ENCODE measurements around the gene CELF6.
A peak's percentile ranks its signal among the peaks of the same experiment; 100 is the strongest.
"Not testable (repeated sequence)": the region's sequence is repeated elsewhere in the genome, so short reads cannot be mapped to it uniquely, and the experiment has no call there.

CELF6 gene

DNA sequence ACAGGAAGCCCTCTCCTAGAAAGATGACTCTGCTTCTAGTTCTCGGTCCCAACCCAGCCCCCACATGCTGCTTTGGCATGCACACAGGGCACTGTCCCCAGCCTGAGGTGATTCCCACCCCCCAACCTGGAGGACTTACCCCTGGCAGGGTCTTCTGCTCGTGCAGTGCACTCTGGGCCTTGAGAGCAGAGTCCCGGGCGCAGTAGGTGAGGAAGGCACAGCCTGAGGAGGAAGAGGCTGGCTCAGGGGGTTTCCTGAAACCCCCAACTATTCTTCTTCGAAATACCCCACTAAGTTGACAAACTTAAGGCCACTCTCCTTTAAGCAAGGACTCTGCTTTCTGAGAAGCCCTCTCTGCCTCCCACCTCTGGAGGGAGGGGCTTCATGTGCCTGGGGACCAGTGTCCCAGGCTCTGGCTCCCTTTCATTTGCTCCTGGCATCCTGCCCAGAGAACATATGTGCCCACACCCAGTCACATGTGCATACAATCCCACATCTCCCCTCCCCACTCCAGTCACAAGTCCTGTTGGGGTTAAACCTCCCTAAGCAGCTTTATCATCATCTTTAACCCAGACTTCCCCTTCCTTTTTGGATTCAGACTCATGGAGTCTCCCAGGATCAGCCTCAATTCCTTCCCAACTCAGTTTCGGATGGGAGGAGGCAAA is 4.1 kb downstream of the CELF6 start:
- DNase-seq, result no peak

DNA sequence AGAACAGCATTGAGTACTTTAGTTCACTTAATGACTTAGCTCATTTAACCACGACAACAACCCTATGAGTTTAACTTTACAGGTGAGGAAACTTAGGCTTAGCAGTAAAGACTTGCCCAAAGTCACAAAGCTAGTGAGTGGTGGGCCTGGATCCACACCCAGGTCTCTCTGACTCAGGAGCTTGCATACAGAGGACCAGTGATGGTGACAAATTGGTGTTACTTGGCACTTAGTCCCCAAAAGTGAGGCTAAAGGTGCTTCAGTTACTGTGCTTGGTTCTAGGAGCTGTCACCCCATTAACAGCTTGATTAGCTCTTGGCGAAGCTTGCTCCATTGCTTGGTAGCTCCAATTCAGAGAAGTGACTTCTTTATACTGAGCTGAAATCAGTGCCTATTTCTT is 6.1 kb downstream of the CELF6 start:
- no peak for DNase-seq

DNA sequence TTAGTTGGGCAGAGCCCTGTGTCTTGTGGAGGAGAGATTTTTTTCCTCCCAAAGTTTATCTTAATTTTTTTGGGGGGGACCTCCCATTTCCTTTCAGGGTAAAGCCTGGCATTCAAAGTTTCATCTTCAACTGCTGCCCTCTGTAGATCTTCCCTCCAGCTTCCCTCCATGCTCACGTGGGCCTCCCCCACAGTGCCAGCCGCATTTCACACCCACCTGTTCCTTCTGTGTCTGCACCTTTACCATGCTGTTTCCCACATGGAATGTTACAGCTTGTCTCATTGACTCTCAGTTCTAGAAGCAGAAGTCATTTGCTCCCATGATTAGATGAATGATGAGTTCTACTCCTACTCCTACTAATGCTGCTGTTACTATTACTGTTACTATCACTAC is 6.5 kb downstream of the CELF6 start:
- DNase-seq, result no peak

DNA sequence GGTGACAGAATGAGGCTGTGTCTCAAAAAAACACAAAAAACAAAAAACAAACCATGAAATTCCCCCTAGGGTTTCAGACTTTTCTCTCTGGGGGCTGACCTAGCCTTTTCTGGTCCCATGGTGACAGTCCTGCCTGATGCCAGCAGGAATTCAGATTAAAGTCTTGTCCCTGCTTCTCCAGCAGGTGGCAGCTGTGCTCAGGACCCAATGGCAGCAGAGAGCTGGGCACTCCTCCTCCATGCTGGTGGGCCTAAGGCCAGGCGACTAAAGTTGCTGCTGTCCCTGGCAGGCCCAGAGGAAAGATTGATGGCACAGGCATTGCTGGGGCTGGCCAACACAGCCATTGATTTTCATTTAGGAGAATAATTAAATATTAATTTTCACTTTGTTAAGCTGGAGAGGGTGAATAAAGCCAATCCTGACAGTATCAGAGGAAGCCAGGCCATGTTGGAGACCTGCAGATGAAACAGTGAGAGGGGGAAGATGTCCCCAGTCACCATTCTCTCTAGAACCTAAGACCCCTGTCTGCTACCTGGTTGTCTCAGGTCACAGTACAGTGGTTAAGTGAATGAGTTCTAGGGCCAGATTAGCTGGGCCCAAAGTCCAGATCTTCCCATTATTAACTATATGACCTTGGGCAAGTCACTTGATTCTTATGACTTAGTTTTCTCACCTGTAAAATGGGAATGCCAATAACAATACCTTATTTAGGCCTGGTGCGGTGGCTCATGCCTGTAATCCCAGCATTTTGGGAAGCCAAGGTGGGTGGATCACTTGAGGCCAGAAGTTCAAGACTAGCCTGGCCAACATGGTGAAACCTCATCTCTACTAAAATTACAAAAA is 7.1 kb downstream of the CELF6 start:
- DNase-seq, result peak; percentile 24

GRCh38 chr15:72307026-72307425 is 12.9 kb downstream of the CELF6 start:
- DNase-seq, result no peak

DNA sequence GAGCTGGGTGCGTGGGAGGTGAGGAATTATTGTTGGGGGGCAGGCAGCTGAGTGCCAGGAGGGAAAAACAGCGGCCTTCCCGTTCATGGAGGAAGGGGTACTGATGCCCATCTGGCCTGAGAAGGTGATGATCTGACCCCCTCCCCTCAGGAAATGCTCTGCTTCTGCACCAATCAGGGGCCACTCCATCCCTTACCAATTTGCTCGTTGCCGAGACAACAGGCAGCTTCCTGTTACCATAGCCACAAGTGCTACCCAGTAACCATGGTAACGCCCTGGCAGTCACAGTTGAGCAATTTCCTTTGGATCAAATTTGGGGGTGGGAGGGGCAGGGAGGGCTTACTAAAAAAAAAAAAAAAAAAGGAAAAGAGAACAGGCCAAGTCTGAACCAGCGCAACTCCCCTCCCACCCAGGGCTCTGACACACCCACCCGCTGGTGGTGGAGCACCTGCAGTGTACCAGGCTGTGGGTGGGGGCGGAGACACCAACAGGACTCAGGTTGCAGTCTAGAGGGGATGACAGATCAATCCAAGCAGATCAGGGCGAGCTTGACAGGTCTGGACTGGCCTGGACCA is 13.7 kb downstream of the CELF6 start:
- DNase-seq, result no peak

DNA sequence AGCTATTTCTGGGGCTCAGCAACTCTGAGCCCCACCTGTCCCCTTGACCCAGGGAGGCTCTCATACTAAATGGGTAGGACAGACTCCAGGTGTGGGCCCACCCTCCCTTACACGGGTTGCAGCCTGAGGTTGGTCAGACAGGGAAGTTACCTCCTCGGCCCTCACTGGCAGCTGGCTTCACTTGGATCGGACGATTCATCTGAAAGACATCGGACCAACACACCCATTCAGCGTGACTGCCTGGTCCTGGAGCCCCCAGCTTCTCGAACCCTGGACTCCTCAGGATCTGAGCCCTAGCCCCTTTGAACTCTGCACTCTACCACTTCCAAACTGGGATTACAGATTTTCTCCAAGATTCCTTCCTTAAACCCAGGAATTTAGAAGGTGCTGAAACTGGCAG is 15.4 kb downstream of the CELF6 start:
- no peak for DNase-seq

GRCh38 chr15:72302955-72303354 is 17.0 kb downstream of the CELF6 start:
- no peak for DNase-seq

DNA sequence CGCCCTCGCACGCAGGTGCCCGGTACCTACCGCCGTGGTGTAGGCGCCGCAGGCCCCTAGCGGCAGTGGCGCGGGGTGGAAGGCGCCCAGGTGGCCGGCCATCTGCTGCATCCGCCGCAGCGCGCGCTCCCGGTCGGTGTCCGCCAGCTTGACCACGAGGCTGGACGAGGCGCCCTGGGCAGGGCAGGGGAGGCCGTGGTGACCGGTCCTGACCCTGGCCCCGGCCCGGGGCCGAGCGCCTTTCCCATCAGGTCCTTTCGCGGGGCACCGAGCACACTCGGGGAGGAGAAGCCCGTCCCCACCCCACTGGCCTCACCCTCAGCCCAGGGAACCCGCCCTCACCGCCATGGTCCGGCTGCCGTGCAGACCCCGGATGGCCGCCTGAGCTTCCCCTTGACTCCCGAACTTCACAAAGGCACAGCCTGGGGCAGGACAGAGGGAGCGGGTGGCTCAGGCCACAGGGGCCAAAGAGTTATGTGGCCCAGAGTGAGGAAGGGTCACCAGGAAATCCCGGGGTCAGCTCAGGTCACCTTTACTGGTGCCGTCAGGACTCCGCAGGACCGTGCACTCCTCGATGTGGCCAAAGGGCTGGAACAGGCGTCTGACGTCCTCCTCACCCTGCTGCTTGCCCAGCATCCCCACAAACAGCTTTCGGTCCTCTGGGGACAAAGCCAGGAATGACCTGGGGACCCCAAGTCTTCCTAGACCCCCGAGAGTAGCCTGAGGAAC is 30.2 kb downstream of the CELF6 start:
- DNase-seq, result no peak

- DNase-seq, result no peak
These were observed 31.0 kb downstream of the CELF6 start for GRCh38 chr15:72288796-72289596.

DNA sequence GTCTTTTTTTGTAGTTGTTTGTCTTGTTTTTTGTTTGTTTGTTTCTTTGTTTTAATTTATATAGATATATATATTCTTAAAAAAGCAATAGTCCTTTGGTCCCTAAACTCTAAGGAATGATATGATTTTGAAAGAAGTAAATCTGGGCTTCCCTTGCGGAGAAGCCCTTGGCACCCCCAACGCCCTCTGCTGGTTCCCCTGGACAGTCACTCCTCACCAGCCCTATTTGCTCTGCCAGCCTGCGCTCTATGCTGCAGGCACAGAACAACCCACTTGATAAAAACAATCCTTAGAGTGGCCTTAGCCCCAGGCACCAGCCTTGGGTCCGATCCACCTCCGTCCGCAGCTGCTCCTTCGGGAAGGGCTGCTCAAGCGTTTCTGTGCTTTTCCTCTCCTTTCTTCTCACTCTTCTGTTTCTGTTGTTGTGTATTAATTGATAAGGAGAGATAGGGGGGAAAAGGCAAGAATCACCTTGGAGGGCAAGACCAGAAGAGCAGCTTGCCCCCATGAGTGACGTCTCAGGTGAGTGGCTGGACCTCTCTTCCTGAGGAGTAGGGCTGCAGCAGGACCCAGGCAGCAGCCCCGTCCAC is 33.9 kb downstream of the CELF6 start:
- no peak for DNase-seq

DNA sequence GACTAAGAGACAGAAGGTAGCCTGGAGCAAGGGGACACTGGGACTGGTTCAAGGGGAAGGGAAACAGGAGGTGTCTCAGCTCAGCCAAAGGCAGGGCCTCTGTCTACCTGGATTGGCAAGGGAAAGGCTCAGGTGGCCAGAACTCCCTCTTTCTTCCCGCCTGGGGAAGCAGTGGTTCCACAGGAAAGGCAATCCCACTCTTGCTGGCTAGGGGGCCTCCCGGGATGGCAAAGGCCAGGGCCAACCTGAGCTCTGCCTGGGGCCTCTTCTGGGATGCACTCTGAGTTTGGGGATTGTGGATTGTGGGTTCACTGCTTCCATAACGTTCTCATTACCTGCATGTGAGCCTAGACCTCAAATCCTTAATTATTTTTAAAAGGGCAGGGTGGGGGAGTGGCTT is 34.6 kb downstream of the CELF6 start:
- no peak for DNase-seq

DNA sequence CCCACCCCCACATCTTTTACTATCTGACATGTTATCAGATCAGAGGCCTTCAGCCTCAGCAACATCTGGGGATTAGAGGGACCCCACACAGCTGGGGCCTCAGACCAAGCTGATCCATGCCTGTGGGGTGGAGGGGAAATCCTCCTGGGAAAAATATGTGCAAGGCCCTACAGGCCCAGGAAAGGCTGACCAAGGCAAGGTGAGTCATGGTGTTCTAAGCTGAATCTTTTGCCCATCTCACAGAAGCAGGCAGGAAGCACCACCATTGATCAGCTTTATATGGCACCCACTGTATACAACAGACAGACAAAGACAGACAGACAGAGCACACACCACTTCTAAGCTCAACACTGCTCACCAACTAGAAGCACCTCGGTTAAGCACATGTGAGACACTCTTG is 35.2 kb downstream of the CELF6 start:
- no peak for DNase-seq

- DNase-seq, result no peak
These were observed 38.2 kb downstream of the CELF6 start for GRCh38 chr15:72281713-72282112.

GRCh38 chr15:72280751-72281150 is 39.2 kb downstream of the CELF6 start:
- DNase-seq, result no peak

- DNase-seq, result no peak
These were observed 41.2 kb downstream of the CELF6 start for GRCh38 chr15:72278737-72279136.

- DNase-seq, result no peak
These were observed 43.6 kb downstream of the CELF6 start for GRCh38 chr15:72276326-72276700.

DNA sequence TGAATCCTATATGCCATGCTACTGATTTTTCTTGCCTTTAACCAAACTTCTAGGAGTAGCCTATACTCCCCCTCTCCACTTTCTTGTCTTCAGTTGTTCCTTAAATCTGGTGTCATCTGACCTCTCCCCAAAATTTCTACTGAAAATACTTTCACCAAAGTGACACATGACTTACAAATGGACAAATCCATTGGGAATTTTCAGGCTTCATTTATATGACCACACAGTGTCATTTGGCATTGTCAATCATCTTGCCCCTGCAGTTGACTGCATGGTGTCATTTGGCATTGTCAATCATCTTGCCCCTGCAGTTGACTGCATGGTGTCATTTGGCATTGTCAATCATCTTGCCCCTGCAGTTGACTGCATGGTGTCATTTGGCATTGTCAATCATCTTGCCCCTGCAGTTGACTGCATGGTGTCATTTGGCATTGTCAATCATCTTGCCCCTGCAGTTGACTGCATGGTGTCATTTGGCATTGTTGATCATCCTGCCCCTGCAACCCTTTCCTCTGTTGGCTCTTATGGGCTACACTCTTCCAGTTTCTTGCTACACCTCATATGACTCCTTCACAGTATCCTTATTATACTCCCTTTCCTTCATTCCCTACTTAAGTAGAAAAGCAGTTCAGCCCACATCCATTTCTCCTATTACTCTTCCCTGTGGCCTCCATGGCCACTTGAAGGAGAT is 44.2 kb downstream of the CELF6 start:
- DNase-seq, result not testable (repeated sequence)

DNA sequence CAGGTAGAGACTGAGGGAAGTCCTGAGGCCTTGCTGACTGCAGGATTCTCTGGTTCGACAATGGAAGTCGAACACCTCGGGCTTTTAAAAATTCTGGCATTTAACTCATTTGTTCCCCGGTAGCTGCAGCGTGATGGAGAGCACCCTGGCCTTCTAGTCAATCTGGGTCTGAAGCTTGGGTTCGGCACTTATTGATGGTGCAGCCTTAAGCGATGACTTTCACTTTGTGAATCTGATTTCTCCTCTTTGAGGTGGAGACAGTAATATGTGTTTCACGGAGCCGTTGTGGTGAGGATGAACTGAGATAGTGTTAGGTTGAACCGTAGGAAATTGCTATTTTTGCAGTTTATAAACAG is 47.0 kb downstream of the CELF6 start:
- DNase-seq, result no peak

DNA sequence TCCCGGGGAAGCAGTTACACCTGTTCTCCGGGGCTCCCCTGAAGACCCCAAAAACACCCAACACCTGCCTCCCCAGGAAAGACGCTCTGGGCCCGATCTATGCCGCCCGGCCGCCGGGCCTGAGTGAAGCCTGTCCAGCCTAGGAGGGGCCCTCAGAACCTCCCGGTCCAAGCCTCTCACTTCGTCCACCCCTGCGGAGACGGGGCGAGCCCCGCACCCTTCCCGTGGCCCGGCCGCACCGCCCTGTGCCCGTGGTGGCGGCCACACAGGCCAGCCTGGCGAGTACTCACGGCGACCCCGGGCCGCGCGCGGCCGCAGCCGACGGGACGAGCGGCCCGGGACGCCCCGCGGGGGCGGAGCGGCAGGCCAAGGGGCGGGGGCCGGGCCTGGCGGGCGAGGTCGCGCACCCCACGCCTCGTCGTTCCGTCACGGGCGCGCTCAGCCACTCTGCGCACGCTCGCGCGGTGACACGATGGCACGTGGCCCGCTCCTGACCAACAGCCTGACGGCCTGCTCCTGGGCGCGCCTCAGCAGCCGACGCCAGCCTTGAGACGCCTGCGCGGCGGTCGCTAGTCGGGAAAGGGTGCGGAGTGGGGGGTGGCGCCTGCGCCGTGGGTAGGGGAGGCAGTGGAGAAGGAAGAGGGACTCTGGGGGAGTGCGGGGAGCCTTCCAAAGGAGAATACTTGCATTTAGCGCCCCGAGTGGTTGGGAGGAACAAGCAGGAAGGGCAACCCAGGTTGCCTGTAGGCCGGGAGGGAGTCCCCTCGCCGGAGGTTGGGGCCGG is 47.6 kb downstream of the CELF6 start, which contains the start of gene PARP6:
PARP6 (minus strand) TSS at position 342 of the 784 bp plus-strand sequence. CDS start 5,077 bp downstream, outside the sequence.
- DNase-seq, result peak; percentile 85

DNA sequence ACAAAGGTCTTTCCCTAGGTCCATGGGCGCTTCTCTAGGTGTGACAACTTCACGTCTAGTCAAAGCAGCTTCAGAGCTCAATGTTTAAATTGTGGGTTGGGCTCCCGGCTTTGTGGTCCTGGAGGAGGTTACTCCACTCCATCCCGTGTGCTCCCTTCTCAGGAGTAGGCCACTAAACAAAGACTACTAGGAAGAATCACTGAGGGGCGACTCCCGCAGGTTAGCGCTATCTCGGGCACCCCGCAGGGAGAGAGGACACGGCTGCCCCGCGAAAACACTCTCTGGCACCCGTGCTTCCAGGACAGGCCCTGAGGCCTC is 48.1 kb downstream of the CELF6 start:
- no peak for DNase-seq

Data from NCI-H187 treated with DMSO at 0.1 percent for 48 hours (cell line).